NOMO-1 treated with DMSO at 0.1 percent for 48 hours (cell line): ENCODE measurements around the gene RP2.

Experiments
- DNase-seq: peaks from one replicate; lab custom pipeline; 2025; ENCODE audit not compliant: unreplicated experiment; lab: John Stamatoyannopoulos, UW

The RP2 gene

DNA sequence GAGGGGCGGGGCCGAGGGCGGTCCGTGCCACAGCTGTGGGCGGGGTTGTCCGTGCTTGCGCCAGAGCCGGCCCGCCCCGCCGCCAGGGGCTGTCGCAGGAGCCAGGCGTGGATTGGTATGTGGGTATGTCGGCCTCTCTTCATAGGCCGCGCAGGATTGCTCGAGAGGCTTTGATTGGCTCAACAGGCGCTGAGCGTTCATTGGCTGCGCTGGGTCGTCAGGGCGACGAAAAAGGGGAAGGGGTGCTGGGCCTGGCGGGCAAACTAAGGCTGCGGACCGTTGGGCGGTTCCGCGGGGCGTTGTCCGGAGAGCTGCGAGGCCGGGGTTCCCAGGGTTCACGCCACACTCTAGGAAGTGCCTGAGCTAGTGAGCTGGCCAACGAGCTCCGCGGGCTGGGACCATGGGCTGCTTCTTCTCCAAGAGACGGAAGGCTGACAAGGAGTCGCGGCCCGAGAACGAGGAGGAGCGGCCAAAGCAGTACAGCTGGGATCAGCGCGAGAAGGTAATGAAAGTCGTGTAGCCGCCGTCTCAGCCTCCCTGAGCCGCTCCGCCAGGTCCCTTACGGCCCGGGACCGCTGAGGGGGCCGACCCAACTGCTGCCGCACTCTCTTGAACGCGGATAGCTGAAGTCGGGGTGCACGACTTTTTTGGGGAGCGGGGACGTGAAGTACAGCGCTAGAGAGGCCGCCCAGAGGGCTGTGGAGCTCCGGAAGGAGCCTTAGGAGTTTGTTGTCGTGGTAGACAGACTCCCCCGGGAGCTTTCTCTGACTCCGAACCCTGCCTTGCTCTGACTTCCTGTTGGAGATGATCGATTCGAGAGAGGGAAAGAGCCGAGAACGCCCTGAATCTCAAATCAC is at the start of gene RP2:
Gene RP2 (plus strand): TSS at position 343 of the 857 bp plus-strand sequence. CDS start 58 bp downstream, at position 401.
- DNase-seq = peak; percentile 87

- no peak for DNase-seq
Observed at GRCh38 chrX:46788902-46789301, 47.9 kb upstream of the RP2 start.

DNA sequence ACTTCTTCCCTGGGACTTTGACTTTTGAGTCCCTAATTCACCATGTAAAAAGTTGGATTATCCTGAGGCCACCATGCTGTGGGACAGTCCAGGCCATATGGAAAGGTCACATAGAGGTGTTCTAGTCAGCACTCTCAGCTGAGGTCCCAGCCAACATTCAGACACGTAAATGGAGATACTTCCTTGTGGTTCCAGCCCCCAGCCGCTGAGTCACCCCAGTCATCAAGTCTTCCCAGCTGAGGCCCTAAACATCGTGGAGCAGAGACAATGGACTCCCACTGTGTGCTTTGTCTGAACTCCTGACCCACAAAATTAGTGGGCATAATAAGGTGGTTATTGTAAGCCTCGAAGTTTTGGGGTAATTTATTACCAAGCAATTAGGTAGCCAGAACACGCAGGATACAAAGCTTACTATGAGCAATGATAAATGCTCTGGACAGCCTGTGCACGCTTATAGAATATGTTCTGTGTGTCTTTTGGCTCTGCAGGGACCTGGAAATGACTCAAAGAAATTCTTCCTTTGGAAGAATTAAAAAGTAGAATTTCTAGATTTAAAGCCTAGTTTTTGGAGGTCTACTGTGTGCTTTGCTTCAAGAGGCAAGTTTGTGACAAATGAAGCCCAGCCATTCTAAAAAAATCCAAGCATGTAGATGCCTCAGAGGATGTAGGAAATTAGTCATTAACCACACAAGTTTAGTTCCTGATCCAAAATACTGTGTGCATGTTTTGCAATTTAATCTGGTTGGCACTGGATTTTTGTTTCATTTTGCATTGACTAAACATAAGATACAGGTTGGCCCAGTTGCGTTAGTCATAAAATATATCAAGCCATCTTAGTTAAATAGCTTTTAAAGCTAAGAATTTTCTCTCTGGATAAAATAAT is 44.7 kb upstream of the RP2 start:
- DNase-seq = peak; percentile 95

GRCh38 chrX:46792810-46793188 is 44.0 kb upstream of the RP2 start:
- peak; percentile 86 for DNase-seq

- peak; percentile 28 for DNase-seq
Observed at GRCh38 chrX:46793386-46794143, 43.3 kb upstream of the RP2 start.

GRCh38 chrX:46796574-46797191 is 40.2 kb upstream of the RP2 start:
- peak; percentile 73 for DNase-seq

- no peak for DNase-seq
Observed at GRCh38 chrX:46803140-46803539, 33.7 kb upstream of the RP2 start.

- no peak for DNase-seq
Observed at GRCh38 chrX:46805270-46805669, 31.6 kb upstream of the RP2 start.

DNA sequence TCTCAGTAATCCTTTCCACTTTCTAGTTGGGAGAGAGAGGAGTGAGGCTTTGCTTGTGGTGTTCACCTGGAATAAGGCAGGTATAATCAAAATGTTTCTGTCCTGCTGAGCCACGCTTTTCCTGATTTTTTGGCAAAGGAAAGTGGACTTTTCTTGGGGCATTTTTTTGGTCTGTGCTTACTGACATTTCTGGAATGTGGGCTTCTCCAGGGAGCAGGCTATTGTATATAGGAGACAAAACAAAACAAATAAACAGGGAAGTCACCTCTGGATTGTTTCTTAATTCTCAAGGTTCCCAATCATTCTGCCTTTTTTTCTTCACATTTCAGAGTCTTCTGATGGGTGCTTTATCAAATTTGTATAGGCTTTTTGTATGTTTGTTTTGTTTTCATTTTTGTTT is 25.7 kb upstream of the RP2 start:
- DNase-seq = no peak

GRCh38 chrX:46812445-46812844 is 24.4 kb upstream of the RP2 start:
- no peak for DNase-seq

GRCh38 chrX:46814966-46815365 is 21.9 kb upstream of the RP2 start:
- DNase-seq = no peak

- DNase-seq = no peak
Observed at GRCh38 chrX:46819136-46819535, 17.7 kb upstream of the RP2 start.

DNA sequence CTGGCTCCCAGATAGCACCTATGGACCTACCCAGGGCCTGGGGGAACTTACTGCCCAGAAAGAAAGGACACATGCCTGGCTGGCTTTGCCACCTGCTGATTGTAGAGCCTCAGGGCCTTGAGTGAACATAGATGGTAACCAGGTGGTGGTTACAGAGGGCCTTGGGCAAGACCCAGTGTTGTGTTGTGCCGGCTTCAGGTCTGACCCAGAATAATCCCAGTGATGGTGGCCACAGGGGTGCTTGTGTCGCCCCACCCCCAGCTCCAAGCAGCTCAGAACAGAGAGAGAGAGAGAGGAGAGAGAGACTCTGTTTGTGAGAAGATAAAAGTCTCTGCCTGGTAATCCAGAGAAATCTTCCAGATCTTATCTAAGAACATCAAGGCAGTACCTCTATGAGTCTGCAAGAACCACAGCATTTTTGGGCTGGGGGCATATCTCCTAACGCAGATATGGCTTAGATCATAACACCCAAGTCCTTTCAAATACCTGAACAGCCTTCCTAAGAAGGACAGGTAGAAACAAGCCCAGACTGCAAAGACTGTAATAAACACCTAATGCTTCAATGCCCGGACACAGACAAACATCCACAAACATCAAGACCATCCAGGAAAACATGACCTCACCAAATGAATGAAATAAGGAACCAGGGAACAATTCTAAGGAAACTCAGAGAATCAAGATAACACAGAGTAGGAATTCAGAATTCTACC is 16.3 kb upstream of the RP2 start:
- DNase-seq = no peak

DNA sequence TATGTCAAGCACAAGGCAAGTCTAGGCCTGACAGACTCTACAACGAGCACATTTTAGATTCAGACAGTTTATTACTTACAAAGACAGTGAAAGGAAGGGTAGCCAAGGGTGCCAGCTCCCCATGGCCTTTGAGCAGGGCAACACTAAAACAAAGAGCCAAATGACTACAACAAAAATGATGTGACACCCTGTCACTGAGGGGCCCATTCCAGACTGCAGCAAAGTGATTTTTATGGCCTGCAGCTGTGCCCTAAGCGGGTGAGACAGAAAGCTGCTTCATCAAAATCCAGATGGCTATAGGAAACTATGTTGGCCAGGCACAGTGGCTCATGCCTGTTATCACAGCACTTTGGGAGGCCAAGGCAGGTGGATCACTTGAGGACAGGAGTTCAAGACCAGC is 13.4 kb upstream of the RP2 start:
- no peak for DNase-seq

GRCh38 chrX:46831765-46832327 is 5.0 kb upstream of the RP2 start:
- DNase-seq = no peak

GRCh38 chrX:46837558-46838485 is 979 bp downstream of the RP2 start:
- peak; percentile 70 for DNase-seq

- DNase-seq = no peak
Observed at GRCh38 chrX:46838486-46838870, 1.6 kb downstream of the RP2 start.

DNA sequence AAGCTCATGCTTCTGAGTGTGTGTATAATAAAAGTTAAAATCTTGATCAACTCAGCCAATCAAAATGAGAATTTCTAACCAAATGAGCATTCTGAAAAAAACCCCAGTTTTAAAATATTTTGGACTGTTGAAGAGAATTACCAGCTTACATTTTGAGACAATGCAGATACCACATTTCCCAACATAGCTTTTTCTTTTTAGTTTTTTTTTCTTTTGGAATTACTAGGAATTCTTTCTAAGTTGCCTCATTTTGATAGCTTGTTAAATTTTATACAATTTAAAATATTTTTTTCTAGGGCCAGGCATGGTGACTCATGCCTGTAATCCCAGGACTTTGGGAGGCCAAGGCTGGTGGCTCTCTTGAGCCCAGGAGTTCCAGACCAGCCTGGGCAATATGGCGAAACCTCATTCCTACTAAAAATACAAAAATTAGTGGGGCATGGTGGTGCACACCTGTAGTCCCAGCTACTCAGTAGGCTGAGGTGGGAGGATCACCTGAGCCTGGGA is 2.2 kb downstream of the RP2 start:
- DNase-seq = no peak

- DNase-seq = no peak
Observed at GRCh38 chrX:46840946-46841345, 4.1 kb downstream of the RP2 start.
